ENCODE data around the gene PIH1D1.

DNA sequence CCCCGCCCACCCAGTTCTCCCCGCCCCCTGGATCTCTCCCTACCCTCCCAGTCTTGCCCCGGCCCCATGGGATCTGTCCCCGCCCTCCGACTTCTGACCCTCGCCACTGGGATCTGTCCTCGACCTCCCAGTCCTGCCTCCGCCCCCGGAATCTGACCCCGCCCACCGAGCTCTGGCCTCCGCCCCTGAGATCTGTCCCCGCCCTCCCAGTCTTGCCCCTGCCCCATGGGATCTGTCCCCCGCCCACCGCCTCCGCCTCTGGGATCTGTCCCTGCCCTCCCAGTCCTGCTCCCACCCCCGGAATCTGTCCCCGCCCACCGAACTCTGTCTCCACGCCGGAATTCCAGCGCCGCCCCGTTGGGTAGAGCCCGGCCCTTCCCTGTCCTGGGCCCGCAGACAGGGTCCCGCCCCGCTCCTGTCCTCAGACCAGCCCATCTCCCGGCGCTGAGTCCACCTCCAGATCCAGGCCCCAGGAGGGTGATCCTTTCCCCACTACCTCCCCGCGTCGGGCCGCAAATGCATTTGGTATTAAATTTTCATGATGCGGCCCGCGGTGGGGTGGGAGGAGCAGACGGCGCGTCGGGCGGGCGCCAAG lies 8.7 kb downstream of the PIH1D1 start:
- TF ChIP-seq GATA2 (IDR thresholded peaks at IDR 0.05; ENCODE audit: insufficient read depth, insufficient read length, low read depth, low read length) (no peak), POLR2A (IDR thresholded peaks at IDR 0.05; ENCODE audit: low read depth, low read length) (no peak), POLR2AphosphoS5 (IDR thresholded peaks at IDR 0.05; ENCODE audit: insufficient read depth, low read depth, low read length) (no peak), EZH2 (IDR thresholded peaks at IDR 0.05; ENCODE audit: borderline replicate concordance, low read depth, low read length, severe bottlenecking) (no peak)
- TF ChIP-seq, protein P1, sequence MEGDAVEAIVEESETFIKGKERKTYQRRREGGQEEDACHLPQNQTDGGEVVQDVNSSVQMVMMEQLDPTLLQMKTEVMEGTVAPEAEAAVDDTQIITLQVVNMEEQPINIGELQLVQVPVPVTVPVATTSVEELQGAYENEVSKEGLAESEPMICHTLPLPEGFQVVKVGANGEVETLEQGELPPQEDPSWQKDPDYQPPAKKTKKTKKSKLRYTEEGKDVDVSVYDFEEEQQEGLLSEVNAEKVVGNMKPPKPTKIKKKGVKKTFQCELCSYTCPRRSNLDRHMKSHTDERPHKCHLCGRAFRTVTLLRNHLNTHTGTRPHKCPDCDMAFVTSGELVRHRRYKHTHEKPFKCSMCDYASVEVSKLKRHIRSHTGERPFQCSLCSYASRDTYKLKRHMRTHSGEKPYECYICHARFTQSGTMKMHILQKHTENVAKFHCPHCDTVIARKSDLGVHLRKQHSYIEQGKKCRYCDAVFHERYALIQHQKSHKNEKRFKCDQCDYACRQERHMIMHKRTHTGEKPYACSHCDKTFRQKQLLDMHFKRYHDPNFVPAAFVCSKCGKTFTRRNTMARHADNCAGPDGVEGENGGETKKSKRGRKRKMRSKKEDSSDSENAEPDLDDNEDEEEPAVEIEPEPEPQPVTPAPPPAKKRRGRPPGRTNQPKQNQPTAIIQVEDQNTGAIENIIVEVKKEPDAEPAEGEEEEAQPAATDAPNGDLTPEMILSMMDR (IDR thresholded peaks at IDR 0.05; ENCODE audit: extremely low read depth in 1 of 2, insufficient read depth in 1 of 2, low read depth in 1 of 2, low read length in 2 of 2), result no peak
- TF ChIP-seq, protein P2, sequence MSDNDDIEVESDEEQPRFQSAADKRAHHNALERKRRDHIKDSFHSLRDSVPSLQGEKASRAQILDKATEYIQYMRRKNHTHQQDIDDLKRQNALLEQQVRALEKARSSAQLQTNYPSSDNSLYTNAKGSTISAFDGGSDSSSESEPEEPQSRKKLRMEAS (IDR thresholded peaks at IDR 0.05; ENCODE audit: insufficient read depth, insufficient read length), result no peak

All from endothelial cell of umbilical vein (primary cell).